Vagina (tissue), 2 donors: ENCODE results near the gene TSC2.

ENCODE experiments used
- POLR2A ChIP-seq, 2 donors: fragments of 450-650 bp; IDR thresholded peaks; one replicate each; pipeline ENCODE4 v1.6.1; 2017; ENCODE audit warnings: antibody characterized with exemption in 2 of 2, mild to moderate bottlenecking in 2 of 2, moderate library complexity in 2 of 2
- POLR2AphosphoS5 ChIP-seq, 2 donors: sonication (generic); formaldehyde crosslinking; IDR thresholded peaks; one replicate each; pipeline ENCODE4 v1.9.0; 2017; ENCODE audit warnings: antibody characterized with exemption in 2 of 2, mild to moderate bottlenecking in 2 of 2, low read depth in 1 of 2; ENCODE audit not compliant: insufficient read depth in 1 of 2
- TF ChIP-seq, protein P1 (sequence below), 3 experiments: fragments of 450-650 bp in 2 of 3; fragments of 200-600 bp in 1 of 3; sonication (generic) in 1 of 3; IDR thresholded peaks; one replicate each; pipeline ENCODE4 v1.5.1; 2017 to 2019; ENCODE audit warnings: antibody characterized with exemption in 3 of 3, mild to moderate bottlenecking in 2 of 3, moderate library complexity in 2 of 3

DNA sequence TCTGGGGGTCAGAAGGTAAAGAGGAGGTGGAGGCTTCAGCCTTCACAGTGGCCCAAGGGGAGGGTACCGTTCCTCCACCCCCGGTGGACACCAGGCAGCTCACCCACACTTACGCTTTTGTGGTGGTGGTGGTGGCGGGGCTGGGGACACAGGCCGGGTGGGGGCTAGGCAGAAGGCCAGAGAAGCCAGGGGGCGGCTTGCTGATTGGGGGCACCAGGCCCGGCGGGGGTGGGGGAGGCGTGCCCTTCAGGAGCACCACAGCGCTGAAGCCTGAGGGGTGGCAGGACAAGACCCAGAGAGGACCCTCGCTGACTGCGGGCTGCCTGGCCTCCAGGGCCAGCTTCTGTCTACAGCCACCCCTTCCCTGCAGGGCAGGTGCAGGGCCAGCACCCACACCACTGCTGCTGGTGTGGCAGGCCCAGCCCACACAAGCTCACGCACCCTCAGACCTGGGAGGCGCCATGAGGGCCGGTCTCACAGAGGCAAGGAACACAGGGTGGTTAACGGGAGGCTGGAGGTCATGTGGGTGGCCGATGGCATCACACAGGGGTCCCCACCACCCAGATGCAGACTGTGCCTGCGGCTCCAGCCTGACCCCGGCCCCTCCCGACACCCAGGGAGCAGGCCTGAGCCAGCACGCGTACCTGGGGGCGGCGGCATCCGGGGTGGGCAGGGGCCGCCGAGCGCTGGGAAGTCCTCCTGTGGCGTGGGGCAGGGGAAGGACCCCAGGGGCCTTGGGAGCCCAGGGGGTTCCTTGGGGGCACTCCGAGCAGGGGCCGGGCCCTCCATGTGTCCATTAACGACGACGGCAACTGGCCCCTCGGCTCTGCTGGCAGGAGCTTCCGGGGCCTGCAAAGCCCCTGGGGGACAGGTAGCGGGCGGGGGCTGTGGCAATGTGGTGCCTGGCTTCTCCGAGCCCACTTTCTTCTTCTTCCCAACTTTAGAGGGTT lies 48.7 kb upstream of the TSC2 start:
- TF ChIP-seq, protein P1, sequence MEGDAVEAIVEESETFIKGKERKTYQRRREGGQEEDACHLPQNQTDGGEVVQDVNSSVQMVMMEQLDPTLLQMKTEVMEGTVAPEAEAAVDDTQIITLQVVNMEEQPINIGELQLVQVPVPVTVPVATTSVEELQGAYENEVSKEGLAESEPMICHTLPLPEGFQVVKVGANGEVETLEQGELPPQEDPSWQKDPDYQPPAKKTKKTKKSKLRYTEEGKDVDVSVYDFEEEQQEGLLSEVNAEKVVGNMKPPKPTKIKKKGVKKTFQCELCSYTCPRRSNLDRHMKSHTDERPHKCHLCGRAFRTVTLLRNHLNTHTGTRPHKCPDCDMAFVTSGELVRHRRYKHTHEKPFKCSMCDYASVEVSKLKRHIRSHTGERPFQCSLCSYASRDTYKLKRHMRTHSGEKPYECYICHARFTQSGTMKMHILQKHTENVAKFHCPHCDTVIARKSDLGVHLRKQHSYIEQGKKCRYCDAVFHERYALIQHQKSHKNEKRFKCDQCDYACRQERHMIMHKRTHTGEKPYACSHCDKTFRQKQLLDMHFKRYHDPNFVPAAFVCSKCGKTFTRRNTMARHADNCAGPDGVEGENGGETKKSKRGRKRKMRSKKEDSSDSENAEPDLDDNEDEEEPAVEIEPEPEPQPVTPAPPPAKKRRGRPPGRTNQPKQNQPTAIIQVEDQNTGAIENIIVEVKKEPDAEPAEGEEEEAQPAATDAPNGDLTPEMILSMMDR (IDR thresholded peaks at IDR 0.05) = no peak
- TF ChIP-seq POLR2AphosphoS5 (IDR thresholded peaks at IDR 0.05; ENCODE audit: insufficient read depth in 1 of 2, low read depth in 1 of 2) (no peak), POLR2A (IDR thresholded peaks at IDR 0.05) (no peak)
